Smooth muscle cell of the brain vasculature (primary cell): ENCODE results near the gene SFTPA1.
"Not testable (repeated sequence)": the region's sequence is repeated elsewhere in the genome, so short reads cannot be mapped to it uniquely, and the experiment has no call there.

ENCODE experiments used
- DNase-seq: peaks from one replicate; pipeline ENCODE4 v3.0.0-alpha.2; 2012; ENCODE audit warnings: low read depth, low spot score

SFTPA1 gene

DNA sequence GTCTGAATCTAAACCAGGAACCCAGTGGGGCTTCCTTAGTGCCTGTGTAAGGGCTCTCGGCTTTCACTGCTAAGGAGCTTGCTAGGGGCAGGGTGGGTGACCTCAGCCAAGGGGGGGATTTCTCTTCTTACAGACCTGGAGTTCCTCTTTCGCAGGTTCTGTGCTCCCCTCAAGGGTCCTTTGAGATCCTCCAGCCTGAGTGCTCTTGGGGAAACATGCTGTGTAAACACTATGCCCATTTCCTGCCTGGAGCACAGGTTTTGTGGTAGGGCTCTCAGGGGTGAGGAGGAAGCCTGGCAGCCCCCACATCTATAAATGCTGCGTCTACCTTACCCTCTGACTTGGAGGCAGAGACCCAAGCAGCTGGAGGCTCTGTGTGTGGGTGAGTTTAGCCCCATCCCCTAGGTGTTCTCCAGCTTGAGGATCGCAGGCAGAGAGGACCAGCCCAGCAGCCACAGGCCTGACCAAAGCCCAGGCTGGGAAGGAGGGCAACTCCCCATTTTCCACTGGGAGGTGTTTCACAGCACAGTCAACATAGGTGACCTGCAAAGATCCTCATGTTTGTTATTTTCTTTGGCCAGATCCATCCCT, at the start of gene SFTPA1:
Gene SFTPA1, plus strand, starts transcription at position 339 of the 591 bp plus-strand sequence. CDS start 887 bp downstream, outside the sequence.
- DNase-seq, result no peak

DNA sequence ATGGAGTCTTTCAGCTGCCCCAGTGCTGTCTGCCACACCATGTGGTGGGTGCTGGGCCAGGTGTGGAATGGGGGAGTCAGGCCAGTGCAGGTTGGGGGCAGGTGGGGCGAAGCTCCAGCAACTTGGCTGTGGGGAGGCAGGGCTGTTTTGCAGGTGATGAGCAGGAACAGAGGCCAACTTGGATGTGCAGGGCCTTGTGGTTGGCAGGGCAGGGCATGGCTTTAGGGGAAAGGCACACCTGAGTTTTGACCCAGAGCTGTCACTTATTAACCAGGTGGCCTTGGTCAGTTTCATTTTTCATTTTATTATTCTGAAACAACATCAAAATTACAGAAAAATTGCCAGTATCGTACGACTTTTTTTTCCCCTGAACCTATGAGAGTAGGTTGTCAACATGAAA, 49.5 kb upstream of the SFTPA1 start:
- DNase-seq, result no peak

DNA sequence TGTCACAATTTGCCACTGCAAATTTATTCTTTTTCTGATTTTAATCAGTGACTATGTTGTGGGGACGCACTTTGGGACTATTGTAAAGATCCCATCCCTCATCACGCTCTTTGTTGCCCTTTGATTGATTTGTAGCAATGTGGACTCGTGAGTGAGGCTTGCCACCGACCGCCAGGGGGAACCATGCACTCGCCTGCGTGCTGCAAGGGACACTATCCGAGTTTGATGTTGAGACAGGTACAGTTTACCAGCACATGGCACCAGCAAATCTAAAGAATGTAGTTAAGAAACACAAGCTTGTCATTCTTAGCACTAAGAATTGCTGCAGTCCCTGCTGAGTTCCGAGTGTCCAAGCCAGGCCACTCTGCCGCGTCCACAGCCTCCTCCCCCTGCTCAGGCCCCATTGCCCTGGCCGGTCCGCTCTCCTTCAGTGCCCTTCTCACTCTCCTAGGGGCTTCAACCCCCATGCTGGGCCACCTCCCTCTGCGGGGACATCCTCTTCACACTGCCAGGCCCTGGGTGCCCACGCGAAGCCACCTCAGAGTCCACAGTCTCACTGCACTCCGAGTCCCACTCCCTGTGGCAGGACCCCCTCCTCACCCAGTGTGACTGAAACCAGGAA, 48.5 kb upstream of the SFTPA1 start:
- DNase-seq, result peak; percentile 10

DNA sequence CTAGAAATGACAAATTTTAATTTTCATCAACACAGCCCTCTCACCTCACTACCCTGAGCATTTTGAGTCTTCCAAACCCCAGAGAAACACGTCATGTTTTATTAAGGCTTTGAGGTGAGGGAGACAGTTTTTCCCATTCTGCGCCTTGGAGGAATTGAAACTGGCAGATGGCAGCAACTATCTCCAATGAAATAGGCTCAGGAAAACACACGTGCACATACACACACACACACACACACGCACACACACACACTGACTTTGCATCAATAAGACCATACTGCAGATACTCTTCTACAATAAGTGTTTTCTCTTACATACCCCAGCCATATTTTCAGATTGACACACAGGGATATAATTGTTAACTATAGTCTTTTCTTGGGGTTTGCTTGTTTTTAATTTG, 47.3 kb upstream of the SFTPA1 start:
- no peak for DNase-seq

DNA sequence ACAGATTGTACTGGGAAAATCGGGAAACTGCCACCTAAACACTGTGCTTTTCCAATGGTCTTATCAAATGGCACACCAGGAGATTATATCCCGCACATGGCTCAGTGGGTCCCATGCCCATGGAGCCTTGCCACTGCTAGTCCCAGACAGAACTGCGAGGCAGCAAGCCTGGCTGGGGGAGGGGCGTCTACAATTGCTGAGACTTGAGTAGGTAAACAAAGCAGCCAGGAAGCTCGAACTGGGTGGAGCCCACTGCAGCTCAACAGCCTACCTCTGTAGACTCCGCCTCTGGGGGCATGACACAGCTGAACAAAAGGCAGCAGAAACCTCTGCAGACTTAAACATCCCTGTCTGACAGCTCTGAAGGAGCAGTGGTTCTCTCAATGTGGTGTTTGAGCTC, 40.1 kb upstream of the SFTPA1 start:
- not testable (repeated sequence) for DNase-seq

DNA sequence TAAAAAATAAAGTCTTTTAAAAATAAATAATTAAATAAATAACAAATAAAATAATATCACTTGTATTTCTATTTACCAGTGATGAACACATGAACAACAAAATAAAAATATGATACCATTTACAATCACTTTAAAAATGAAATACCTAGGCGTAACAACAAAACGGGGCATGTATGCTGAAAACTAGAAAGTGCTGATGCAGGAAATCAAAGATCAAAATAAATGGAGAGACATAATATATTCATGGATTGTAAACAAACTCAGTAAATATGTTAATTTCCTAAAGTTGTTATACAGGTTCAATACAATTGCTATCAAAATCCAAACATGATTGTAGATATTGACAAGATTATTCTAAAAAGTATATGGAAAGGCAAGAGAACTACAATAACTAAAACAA, 31.4 kb upstream of the SFTPA1 start:
- no peak for DNase-seq

DNA sequence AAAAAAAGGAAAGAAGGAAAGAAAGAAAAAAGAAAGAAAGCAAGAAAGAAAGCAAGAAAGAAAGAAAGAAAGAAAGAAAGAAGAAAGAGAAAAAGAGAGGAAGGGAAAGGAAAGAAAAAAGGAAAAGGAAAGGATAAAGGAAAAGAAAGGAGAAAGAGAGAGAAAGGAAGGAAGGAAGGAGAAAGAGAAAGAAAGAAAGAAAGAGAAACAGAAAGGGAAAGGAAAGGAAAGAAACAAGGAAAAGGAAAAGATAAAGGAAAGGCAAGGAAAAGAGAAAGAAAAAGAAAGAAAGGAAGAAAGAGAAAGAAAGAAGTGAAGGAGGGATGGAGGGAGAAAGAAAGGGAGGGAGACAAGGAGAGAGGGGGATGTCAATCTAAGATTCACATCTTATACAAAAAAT, 29.7 kb upstream of the SFTPA1 start:
- DNase-seq, result no peak

DNA sequence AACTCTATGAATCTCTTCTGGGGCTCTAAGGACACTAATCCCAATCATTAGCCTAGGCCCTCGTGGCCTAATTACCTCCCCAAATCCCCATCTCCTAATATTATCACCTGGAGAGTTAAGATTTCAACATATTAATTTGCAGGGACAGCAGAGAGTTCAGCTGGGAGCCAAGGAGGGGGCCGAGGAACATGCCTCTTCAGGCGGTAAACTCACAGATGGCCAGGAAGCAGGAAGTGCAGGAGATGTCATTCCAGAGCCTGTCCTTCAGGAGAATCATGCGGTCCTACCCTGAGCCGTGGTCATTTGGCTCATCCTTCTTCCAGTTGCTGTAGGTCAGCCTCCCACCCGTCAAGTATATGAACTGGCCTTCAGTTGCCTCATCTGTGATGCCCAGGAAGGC, 28.6 kb upstream of the SFTPA1 start:
- no peak for DNase-seq

DNA sequence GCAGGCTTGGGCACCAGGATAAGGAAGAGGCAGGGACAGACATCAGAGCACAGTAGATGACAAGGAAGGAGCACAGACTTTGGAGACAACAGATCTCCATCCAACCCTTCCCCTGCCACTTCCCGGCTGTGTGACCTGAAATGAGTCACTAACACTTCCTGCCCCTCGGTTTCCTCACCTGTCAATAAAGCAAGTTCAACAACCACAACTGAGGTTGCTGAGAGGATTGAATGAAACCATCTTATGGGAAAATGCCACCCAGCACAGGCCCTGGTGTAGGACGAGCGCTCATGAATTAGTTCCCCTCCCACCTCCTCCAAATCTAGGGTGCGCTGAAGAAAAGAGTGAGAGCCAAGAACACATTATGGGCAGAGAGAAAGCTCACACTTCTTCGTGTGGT, 27.8 kb upstream of the SFTPA1 start:
- not testable (repeated sequence) for DNase-seq

DNA sequence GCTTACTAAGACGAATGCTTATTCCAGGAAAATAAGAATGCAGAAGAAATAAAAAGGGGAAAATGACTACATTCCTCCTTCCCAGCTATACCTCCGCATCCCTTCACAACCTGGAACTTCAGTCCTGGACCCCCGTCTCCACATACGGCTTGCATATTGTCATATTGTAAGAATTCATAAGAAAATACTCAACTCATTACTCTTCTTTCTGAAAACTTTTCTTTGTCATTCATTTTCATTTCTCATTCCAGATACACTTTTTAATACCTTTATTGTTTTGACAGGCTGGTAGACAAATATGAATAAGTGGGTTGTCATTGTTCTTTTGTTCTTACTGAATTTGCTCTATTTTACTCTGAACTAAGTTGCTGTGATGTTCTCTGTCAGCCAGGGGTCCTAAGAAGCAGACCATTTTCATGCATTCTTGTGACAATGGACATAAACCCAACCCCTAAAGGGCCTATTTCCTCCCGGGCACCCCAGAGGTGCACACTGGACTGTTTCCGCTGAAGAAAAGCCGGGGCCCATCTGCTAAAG, 27.2 kb upstream of the SFTPA1 start:
- DNase-seq, result no peak

DNA sequence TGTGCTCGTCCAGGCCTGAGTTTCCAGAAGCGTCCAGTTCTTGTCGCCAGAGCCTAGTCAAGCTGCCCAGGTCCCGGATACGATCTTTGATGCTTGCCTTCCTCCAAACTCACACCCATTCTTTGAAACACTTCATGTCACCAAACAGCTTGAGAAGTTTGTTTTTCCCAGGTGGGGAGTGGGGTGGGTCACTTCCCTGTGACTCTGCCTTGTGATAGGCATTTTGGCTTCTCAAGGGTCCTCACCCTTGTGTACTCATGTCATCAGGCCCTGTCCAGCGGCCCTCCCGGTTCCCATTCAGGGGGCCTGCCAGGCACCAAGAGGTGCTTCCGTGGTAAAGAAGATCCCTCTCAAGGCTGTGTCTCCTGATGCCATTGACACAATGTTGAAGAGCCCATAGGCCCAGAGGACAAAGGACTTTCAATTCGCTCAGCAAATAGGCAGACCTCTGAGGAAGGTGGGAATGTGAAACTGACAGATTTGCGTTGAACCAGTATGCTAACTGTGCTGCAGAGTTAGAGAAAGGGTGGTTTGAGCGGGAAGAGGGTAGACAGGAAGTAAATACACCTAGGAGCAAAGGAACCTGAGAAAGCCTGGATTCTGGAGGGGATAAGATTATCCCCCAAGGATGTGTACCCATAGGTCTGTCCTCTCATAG, 24.7 kb upstream of the SFTPA1 start:
- DNase-seq, result no peak

DNA sequence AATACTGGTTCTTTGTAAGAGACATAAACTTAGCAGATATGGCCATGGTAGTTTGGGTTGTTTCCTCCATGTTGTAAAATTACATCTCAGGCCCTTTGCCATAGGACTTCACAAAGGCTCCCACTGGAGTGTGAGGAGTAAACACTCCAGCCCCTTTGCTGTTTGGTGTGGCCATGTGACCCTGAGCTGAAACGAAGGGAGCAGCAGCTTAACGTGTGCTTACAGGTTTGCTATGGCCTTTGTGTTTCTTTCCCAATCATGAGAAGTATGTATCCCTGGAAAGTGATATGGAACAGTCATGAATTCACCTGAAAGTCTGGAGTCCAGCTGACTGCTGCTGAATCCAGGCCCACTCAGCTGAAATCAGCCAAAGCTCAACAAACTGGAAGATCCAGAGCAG, 23.8 kb upstream of the SFTPA1 start:
- DNase-seq, result no peak

DNA sequence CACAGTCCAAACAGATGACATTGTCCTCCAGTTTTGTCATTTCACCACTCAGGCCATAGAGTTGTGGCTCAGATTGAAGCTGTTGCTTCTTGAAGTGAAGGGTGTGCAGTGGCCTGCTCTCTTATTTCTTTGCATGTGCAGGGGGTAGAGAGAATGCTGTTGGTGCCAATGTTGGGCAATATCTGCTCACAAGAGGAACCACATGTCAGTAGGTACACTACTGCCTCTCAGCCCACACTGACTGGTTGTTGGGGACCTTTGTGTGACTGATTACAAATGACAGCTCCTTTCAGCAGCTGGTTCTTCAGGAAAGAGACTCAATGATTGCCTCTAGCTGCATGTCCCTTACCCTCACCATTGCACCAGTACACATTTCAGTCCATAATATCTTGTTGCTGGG, 21.9 kb upstream of the SFTPA1 start:
- DNase-seq, result no peak

DNA sequence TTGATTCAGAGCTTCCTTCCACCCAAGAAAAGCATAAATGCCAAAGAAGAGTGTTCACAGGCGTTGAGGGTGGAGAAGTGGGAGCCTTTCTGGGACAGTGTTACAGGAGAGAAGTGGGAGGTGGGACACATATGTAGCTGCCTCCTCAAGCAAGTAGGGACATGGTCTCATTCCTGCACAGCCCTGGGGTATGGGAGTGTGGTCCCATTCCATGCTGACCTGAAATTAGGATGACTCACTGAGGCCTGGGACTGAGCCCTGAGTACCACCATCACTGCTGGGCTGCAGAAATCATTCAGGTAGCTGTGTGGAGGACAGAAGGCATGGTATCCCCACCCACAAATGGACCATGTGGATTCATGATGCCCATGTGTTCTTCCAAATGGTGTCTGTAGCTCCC, 17.4 kb upstream of the SFTPA1 start:
- no peak for DNase-seq

DNA sequence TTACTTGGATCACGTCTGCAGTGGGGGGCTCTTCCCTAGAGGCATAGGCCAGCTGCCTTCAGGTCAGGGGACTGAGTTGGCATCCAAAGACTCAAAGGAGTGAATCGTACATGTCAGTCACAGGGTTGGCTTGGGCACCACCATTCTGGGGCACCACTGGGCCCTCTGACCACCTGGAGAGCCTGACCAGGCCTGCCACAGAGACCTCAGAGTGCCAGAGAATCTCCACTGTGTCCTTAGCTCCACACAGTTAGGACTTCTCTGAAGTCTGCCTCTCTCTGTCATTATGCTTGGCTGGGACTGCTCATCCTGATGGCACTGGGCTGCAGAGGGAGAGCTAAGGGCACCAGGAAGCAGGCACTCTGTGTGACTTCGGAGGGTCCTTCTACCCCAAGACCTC, 16.2 kb upstream of the SFTPA1 start:
- not testable (repeated sequence) for DNase-seq

DNA sequence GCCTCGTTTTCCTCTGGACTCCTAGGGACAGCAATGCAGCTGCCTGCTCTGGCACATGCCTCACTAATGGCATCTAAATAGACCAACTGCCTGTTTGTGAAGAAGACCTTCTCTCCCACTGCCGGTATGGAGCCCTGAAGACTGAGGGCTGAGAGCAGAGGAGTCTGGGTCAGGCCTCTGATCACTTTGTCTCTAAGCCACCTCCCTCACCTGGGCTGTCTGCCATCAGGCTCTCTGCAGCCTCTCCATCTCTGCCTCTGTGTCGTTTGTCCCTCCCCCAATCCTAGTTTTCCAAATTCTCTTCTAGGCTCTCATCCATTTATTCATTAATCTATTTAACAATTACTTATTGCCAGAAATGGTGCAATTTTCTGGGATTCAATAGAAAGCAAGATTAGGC, 15.2 kb upstream of the SFTPA1 start:
- no peak for DNase-seq

DNA sequence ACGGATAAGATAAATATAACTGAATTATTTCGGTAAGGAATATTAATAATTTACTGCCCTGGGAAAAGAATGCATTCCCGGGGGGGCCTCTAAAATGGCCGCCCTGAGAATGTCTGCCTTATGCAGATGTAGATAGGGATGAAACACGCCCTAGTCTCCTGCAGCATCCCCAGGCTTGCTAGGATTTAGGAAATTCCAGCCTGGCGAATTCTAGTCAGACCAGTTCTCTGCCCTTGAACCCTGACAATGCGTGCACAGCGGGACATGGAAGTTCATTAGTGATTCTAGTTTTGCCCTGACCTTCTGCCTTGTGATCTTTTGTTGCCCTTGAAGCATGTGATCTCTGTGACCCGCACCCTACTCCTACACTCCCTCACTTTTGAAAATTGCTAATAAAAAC, 11.1 kb upstream of the SFTPA1 start:
- not testable (repeated sequence) for DNase-seq

DNA sequence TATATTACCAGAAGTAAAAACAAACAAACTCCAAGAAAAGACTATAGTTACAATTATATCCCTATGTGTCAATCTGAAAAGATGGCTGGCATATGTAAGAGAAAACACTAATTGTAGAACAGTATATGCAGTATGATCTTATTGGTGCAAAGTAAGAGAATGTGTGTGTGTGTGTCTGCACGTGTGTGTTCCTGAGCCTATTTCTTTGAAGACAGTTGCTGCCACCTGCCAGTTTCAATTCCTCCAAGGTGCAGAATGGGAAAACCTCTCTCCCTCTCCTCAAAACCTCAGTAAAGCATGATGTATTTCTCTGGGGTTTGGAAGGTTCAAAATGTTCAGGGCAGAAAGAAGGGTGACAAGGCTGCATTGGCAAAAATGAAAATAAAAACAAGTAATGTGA, 8.8 kb upstream of the SFTPA1 start:
- no peak for DNase-seq

DNA sequence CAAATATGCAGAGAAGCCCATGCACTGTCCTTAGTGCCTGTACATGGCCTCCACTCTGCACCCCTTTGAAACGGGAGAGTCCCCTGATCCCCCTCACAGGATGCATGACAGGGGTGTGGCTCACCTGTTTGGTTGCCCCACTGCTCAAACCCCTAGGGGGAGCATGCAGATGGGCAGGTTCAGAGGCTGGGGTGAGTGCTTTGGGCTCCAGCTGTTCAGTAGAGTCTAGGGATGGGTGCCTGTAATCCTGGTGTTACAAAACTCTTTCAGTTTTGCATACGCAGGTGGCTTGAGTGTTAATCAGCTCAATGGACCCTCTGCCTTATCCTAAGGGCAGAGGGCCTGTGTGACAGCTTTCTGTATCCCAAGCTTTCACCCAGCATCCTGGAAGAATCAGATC, 7.8 kb upstream of the SFTPA1 start:
- DNase-seq, result no peak

DNA sequence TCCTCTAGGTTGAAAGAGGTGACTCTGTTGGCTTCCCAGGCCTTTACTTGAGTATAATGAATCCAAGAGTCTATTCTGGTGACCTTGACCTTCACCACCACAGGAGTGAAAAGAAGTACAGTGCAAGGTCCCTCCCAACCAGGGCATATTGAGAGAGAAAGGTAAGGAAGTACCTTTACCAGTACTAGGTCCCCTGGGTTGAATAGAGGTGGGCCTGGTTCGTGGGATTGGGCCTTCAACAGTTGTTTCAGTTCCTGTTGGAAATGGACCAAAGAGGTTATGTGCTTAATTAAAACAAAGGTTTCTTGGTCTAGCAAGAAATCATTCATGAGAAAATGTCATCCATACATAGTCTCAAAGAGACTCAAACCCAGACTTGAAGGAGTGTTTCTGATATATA, 6.4 kb upstream of the SFTPA1 start:
- no peak for DNase-seq

DNA sequence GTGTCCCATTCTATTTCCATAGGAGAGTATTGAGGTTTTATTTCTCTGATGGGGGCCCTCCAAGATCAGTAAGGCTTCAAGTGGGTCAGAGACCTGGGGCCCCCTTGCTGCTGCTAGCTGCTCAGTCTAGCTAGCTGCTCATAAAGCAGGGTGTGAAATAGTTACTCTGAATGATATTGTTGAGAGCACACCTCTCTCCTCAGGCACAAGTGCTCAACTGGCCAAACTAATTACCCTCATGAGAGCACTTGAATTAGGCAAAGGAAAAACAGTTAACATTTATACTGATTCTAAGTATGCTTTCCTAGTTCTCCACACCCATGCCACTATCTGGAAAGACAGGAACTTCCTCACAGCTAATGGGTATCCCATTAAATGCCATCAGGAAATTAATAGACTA, 5.4 kb upstream of the SFTPA1 start:
- no peak for DNase-seq

DNA sequence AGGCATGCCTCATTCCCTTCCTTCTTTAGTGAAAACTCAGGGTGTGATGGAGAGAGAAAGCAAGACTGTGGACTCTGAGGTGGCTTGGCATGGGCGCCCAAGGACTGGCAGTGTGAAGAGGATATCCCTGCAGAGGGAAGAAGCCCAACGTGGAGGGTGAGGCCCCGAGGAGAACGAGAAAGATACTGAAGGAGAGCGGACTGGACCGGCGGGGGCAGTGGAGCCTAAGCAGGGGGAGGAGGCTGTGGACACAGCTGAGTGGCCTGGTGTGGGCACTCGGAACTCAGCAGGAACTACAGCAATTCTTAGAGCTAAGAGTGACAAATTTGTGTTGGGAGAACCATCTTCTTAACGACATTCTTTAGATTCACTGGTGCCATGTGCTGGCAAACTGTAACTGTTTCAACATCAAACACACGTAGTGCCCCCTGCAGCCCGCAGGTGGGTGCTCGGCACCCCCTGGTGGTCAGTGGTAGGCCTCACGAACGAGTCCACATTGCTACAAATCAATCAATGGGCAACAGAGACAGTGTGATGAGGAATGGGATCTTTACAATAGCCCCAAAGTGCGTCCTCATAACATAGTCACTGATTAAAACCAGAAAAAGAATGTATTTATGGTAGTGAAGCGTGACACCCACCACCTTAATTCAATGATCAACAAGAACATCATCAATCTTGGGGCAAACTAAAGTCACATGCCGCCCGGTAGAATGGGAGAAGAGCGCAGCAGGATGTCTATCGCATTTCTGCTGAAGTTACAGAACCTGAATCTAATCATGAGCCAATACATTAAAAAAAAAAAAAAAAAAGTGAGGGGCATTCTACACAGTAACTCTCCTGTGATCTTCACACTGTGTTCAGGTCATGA, 2.0 kb upstream of the SFTPA1 start:
- DNase-seq, result no peak
